BLaER1 treated with 17β-estradiol and CSF1 and Interleukin-3, amounts not matched to agents 10 nM and 100 nM (cell line): ENCODE data around the gene PXMP4.

Experiments
- H3K27ac ChIP-seq, 11 experiments: shearing (Covaris generic); formaldehyde crosslinking; 2 replicates each; pipeline ENCODE4 v1.8.1; 2022
- H3K27me3 ChIP-seq, 11 experiments: shearing (Covaris generic); formaldehyde crosslinking; 2 replicates each; pipeline ENCODE4 v1.8.1; 2022
- H3K36me3 ChIP-seq, 11 experiments: shearing (Covaris generic); formaldehyde crosslinking; 2 replicates each; pipeline ENCODE4 v1.8.1; 2022
- H3K4me1 ChIP-seq, 10 experiments: shearing (Covaris generic); formaldehyde crosslinking; 2 replicates each; pipeline ENCODE4 v1.8.1; 2022
- H3K4me2 ChIP-seq, 11 experiments: shearing (Covaris generic); formaldehyde crosslinking; 2 replicates each; pipeline ENCODE4 v1.8.1; 2022
- H3K4me3 ChIP-seq, 10 experiments: shearing (Covaris generic); formaldehyde crosslinking; 2 replicates each; pipeline ENCODE4 v1.8.1; 2022
- H3K9ac ChIP-seq, 11 experiments: shearing (Covaris generic); formaldehyde crosslinking; 2 replicates each; pipeline ENCODE4 v1.8.1; 2022
- H3K9me3 ChIP-seq, 11 experiments: shearing (Covaris generic); formaldehyde crosslinking; replicated peaks in 1 of 11; 2 replicates each; pipeline ENCODE4 v1.8.1; 2022
- H4K20me1 ChIP-seq, 11 experiments: shearing (Covaris generic); formaldehyde crosslinking; 2 replicates each; pipeline ENCODE4 v1.8.1; 2022
- Cebpa-rat ChIP-seq, 11 experiments: shearing (Covaris generic); IDR thresholded peaks; 2 replicates each; pipeline ENCODE4 v1.8.1; 2022

The PXMP4 gene

GRCh38 chr20:33697129-33697528, 23.0 kb downstream of the PXMP4 start:
- no peak overlapping the region for H3K27ac ChIP-seq
- H4K20me1 ChIP-seq = no peaks in the 10 kb centered on the region
- peaks cover 15 to 45% (median 30%) of the 10 kb centered on the region in 10 experiments; a peak in 19 of 20 replicates for H3K4me1 ChIP-seq
- H3K9ac ChIP-seq = peak overlapping the region in 1 of 11 experiments; percentile 35; a peak in 1 of 22 replicates
- no peak overlapping the region for H3K4me3 ChIP-seq
- no peaks in the 10 kb centered on the region for H3K27me3 ChIP-seq
- no peak for TF ChIP-seq Cebpa-rat (IDR thresholded peaks at IDR 0.05)
- peaks cover 27 to 39% (median 34%) of the 10 kb centered on the region in 11 experiments for H3K9me3 ChIP-seq
- peak overlapping the region in 1 of 11 experiments; percentile 35; a peak in 2 of 22 replicates for H3K4me2 ChIP-seq
- H3K36me3 ChIP-seq = no peaks in the 10 kb centered on the region

- no peaks in the 10 kb centered on the region for H3K27me3 ChIP-seq
- peaks cover 22 to 33% (median 27%) of the 10 kb centered on the region in 11 experiments; a peak in 21 of 22 replicates for H3K9me3 ChIP-seq
- H3K4me3 ChIP-seq = no peak overlapping the region
- H3K36me3 ChIP-seq = no peaks in the 10 kb centered on the region
- peaks cover 17 to 51% (median 37%) of the 10 kb centered on the region in 10 experiments; a peak in 19 of 20 replicates for H3K4me1 ChIP-seq
- TF ChIP-seq Cebpa-rat (IDR thresholded peaks at IDR 0.05) = no peak
- no peaks in the 10 kb centered on the region for H4K20me1 ChIP-seq
- H3K4me2 ChIP-seq = no peak overlapping the region
- H3K9ac ChIP-seq = peak overlapping the region in 1 of 11 experiments; percentile 35; a peak in 1 of 22 replicates
- no peak overlapping the region for H3K27ac ChIP-seq
These were observed 23.7 kb downstream of the PXMP4 start for GRCh38 chr20:33696448-33696847.

- TF ChIP-seq Cebpa-rat (IDR thresholded peaks at IDR 0.05) = no peak
- Histone ChIP-seq H3K36me3 (no peaks in the 10 kb centered on the region), H3K27ac (peak overlapping the region in 3 of 11 experiments; percentile 52 to 62 (median 56); a peak in 4 of 22 replicates), H3K4me2 (peak overlapping the region in 9 of 11 experiments; percentile 16 to 96 (median 85); a peak in 17 of 22 replicates), H3K9me3 (peaks cover 12 to 20% (median 16%) of the 10 kb centered on the region in 11 experiments; a peak in 17 of 22 replicates), H3K27me3 (no peaks in the 10 kb centered on the region), H3K4me3 (no peak overlapping the region), H3K9ac (peak overlapping the region in 2 of 11 experiments; percentile 60 to 66; a peak in 3 of 22 replicates), H3K4me1 (peaks cover 35 to 68% (median 53%) of the 10 kb centered on the region in 10 experiments), H4K20me1 (no peaks in the 10 kb centered on the region)
These were observed 25.5 kb downstream of the PXMP4 start for GRCh38 chr20:33694639-33695012.

- H3K4me1 ChIP-seq = peaks cover 35 to 74% (median 60%) of the 10 kb centered on the region in 10 experiments
- no peak overlapping the region for H3K4me3 ChIP-seq
- no peak for TF ChIP-seq Cebpa-rat (IDR thresholded peaks at IDR 0.05)
- H4K20me1 ChIP-seq = no peaks in the 10 kb centered on the region
- H3K9me3 ChIP-seq = peaks cover 11 to 17% (median 14%) of the 10 kb centered on the region in 11 experiments; a peak in 17 of 22 replicates
- H3K36me3 ChIP-seq = no peaks in the 10 kb centered on the region
- H3K27me3 ChIP-seq = no peaks in the 10 kb centered on the region
- peak overlapping the region; percentile 16 to 96 (median 84); a peak in 21 of 22 replicates for H3K4me2 ChIP-seq
- peak overlapping the region in 9 of 11 experiments; percentile 9 to 65 (median 52); a peak in 17 of 22 replicates for H3K27ac ChIP-seq
- peak overlapping the region in 10 of 11 experiments; percentile 17 to 66 (median 50); a peak in 18 of 22 replicates for H3K9ac ChIP-seq
These were observed 26.1 kb downstream of the PXMP4 start for GRCh38 chr20:33693741-33694638.

- Histone ChIP-seq H3K4me1 (peaks cover 36 to 81% (median 67%) of the 10 kb centered on the region in 10 experiments), H3K27me3 (no peaks in the 10 kb centered on the region), H4K20me1 (no peaks in the 10 kb centered on the region), H3K36me3 (no peaks in the 10 kb centered on the region), H3K4me2 (peak overlapping the region in 10 of 11 experiments; percentile 16 to 96 (median 84); a peak in 19 of 22 replicates), H3K4me3 (no peak overlapping the region), H3K27ac (peak overlapping the region in 7 of 11 experiments; percentile 39 to 65 (median 55); a peak in 11 of 22 replicates), H3K9ac (peak overlapping the region in 8 of 11 experiments; percentile 17 to 66 (median 50); a peak in 13 of 22 replicates), H3K9me3 (peaks cover 5 to 10% (median 7%) of the 10 kb centered on the region in 11 experiments; a peak in 17 of 22 replicates)
- TF ChIP-seq Cebpa-rat (IDR thresholded peaks at IDR 0.05) = no peak
These were observed 26.8 kb downstream of the PXMP4 start for GRCh38 chr20:33693289-33693688.

GRCh38 chr20:33689973-33690372, 30.1 kb downstream of the PXMP4 start:
- peak overlapping the region in 10 of 11 experiments; percentile 50 to 96 (median 85); a peak in 20 of 22 replicates for H3K27ac ChIP-seq

GRCh38 chr20:33689493-33689892, 30.6 kb downstream of the PXMP4 start:
- TF ChIP-seq Cebpa-rat (IDR thresholded peaks at IDR 0.05) = no peak
- Histone ChIP-seq H4K20me1 (peaks cover 0 to 12% (median 8%) of the 10 kb centered on the region in 11 experiments; a peak in 14 of 22 replicates), H3K36me3 (peaks cover 0 to 1% (median 0%) of the 10 kb centered on the region in 11 experiments; a peak in 1 of 22 replicates), H3K27ac (peak overlapping the region in 9 of 11 experiments; percentile 65 to 96 (median 85); a peak in 18 of 22 replicates), H3K4me1 (peaks cover 65 to 93% (median 90%) of the 10 kb centered on the region in 10 experiments), H3K27me3 (no peaks in the 10 kb centered on the region), H3K4me2 (peak overlapping the region; percentile 74 to 96 (median 85); a peak in 21 of 22 replicates), H3K9me3 (no peaks in the 10 kb centered on the region), H3K4me3 (no peak overlapping the region), H3K9ac (peak overlapping the region in 9 of 11 experiments; percentile 6 to 70 (median 45); a peak in 16 of 22 replicates)

More at GRCh38 chr20:33689973-33690372, 30.1 kb downstream of the PXMP4 start:
- Histone ChIP-seq H3K9ac (peak overlapping the region; percentile 35 to 76 (median 67); a peak in 19 of 22 replicates), H3K9me3 (no peaks in the 10 kb centered on the region), H4K20me1 (peaks cover 0 to 7% (median 3%) of the 10 kb centered on the region in 11 experiments; a peak in 14 of 22 replicates), H3K4me1 (peaks cover 61 to 90% (median 89%) of the 10 kb centered on the region in 10 experiments), H3K36me3 (no peaks in the 10 kb centered on the region), H3K4me3 (peak overlapping the region in 3 of 10 experiments; percentile 30 to 53 (median 32); a peak in 6 of 20 replicates), H3K4me2 (peak overlapping the region; percentile 74 to 96 (median 85)), H3K27me3 (no peaks in the 10 kb centered on the region)
- TF ChIP-seq Cebpa-rat (IDR thresholded peaks at IDR 0.05) = peak in 8 of 11 experiments; percentile 31 to 90 (median 68); a peak in 11 of 22 replicates

GRCh38 chr20:33688938-33689424, 31.1 kb downstream of the PXMP4 start:
- Histone ChIP-seq H3K36me3 (peaks cover 0 to 6% (median 0%) of the 10 kb centered on the region in 11 experiments; a peak in 5 of 22 replicates), H3K9ac (peak overlapping the region in 8 of 11 experiments; percentile 6 to 70 (median 46); a peak in 13 of 22 replicates), H3K9me3 (no peaks in the 10 kb centered on the region), H3K27ac (peak overlapping the region in 9 of 11 experiments; percentile 65 to 96 (median 85); a peak in 18 of 22 replicates), H3K4me1 (peaks cover 66 to 93% (median 90%) of the 10 kb centered on the region in 10 experiments), H4K20me1 (peaks cover 0 to 17% (median 13%) of the 10 kb centered on the region in 11 experiments; a peak in 15 of 22 replicates), H3K4me3 (no peak overlapping the region), H3K27me3 (no peaks in the 10 kb centered on the region), H3K4me2 (peak overlapping the region in 10 of 11 experiments; percentile 74 to 96 (median 86); a peak in 19 of 22 replicates)
- no peak for TF ChIP-seq Cebpa-rat (IDR thresholded peaks at IDR 0.05)
